Esophagus muscularis mucosa (tissue), 2 donors: Measurements from ENCODE around the gene NGDN.

Experiments used
- EP300 ChIP-seq: sonication (generic); formaldehyde crosslinking; IDR thresholded peaks from one replicate; pipeline ENCODE4 v1.6.1; 2017; ENCODE audit warnings: antibody characterized with exemption
- POLR2A ChIP-seq: fragments of 450-650 bp; IDR thresholded peaks from one replicate; pipeline ENCODE4 v1.6.1; 2017; ENCODE audit warnings: antibody characterized with exemption, moderate library complexity, mild to moderate bottlenecking, low read depth

- TF ChIP-seq EP300 (no peak), POLR2A (no peak)
Observed at GRCh38 chr14:23425169-23425568, 44.3 kb upstream of the NGDN start.
